NOMO-1 (cell line): Measurements from ENCODE around the gene TOB2.

Experiments used
- DNase-seq, 2 experiments: peaks; one replicate each; lab custom pipeline; 2025; ENCODE audit not compliant: unreplicated experiment in 2 of 2; lab: John Stamatoyannopoulos, UW

The TOB2 gene

GRCh38 chr22:41394012-41394356, 52.6 kb downstream of the TOB2 start:
- DNase-seq: no peak

- no peak for DNase-seq
These were observed 59.3 kb downstream of the TOB2 start for GRCh38 chr22:41387341-41387740.

DNA sequence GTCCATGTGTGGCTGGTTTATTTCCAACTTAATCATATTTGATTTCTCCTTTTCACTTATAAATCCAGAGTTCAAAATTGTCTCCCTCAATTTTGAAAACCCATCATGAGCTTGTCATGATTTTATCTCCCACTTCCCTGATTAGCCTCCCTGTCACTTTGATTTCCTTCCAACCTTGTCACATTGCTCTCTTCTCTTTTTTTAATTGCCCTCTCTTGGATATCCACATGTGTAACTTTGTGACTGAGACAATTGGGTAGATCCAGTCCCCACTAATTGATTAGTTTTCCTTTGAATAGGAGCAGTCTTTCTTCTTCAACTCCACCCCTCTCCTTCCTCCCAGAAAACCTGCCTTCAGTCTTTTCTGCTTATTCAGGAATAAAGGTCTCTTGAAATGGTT, 62.5 kb downstream of the TOB2 start:
- no peak for DNase-seq
